ENCODE results near the gene HEXB.
"Not testable (repeated sequence)": the region's sequence is repeated elsewhere in the genome, so short reads cannot be mapped to it uniquely, and the experiment has no call there.

GRCh38 chr5:74676466-74676865 is 8.6 kb upstream of the HEXB start:
- TF ChIP-seq CTCF (IDR thresholded peaks at IDR 0.05; ENCODE audit: extremely low read depth in 1 of 2, insufficient read depth in 1 of 2, low read depth in 1 of 2, low read length in 2 of 2); POLR2AphosphoS5 (IDR thresholded peaks at IDR 0.05; ENCODE audit: insufficient read depth, low read depth, low read length); POLR2A (IDR thresholded peaks at IDR 0.05; ENCODE audit: low read depth, low read length); FOS (IDR thresholded peaks at IDR 0.05; ENCODE audit: borderline replicate concordance, insufficient read depth, low read length); MAX (IDR thresholded peaks at IDR 0.05; ENCODE audit: insufficient read depth, insufficient read length); JUN (IDR thresholded peaks at IDR 0.05; ENCODE audit: borderline replicate concordance, insufficient read depth, insufficient read length, low read depth); EZH2 (IDR thresholded peaks at IDR 0.05; ENCODE audit: borderline replicate concordance, low read depth, low read length, severe bottlenecking); GATA2 (IDR thresholded peaks at IDR 0.05; ENCODE audit: insufficient read depth, insufficient read length, low read depth, low read length): not testable (repeated sequence)
